ENCODE measurements around the gene CACHD1.
"Not testable (repeated sequence)": the region's sequence is repeated elsewhere in the genome, so short reads cannot be mapped to it uniquely, and the experiment has no call there.

The CACHD1 gene

DNA sequence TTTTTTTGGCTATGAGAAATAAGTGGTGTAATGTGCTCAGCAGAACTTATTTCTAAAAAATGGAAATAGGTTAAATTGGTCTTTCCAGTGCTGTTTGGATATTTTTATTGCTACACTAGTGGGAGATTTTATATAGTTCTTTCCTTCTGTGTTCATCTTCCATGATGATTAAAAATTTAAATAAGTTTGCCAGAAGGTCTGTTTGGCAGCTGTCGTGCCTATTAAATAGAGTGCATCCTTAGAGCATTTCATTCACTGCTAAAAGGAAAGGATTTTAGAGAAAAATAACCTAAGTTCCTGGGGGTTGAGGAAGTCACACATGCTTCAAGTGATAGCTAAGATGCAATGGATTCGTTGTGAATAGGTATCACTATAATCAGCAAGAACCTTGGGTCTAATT lies 245.3 kb downstream of the CACHD1 start:
- no peak for DNase-seq

DNA sequence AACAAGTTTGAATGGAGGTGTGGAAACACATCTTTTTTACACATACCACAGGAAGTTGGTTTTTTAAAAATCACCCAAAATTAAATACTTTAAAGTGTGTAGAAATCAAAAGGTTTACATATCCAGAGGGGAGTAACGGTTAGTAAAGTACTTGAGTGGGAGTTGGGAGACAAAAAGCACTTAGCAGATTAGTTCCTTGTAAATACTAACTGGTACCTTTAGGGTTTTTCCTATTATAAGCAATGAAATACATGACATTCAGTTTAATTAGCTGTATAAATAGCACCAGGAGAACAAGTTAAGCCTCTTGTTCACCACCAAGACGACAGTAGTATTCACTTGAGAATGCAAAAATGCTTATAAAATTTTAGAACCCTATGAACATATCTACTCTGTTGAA lies 251.2 kb downstream of the CACHD1 start:
- no peak for DNase-seq

DNA sequence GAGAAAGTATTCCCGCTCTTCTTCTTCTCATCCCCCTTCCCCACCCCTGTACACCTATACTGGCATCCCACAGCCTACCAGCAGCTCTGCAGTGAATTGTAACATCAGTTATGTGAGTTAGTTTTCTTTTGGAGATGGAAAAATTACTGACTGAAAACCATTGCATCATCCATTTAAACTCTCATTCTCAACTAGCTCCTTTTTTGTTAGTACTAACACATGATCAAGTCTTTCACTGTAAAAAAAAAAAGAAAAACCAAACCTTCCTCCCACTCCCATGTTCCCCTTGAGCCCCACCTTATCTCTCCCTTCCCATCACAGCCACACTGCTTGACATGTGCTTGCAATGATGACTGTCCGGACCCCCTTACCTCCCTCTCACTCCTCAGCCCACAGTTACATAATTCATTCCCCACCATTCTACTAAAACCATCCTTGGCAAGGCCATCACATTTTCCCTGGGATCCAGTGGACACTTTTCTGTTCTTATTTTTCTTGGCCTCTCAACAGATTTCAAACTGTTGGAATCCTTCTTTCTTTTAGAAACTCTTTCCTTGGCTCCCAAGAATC lies 251.7 kb downstream of the CACHD1 start:
- no peak for DNase-seq

GRCh38 chr1:64727861-64728260 lies 257.9 kb downstream of the CACHD1 start:
- DNase-seq: no peak

- no peak for DNase-seq
Measured at GRCh38 chr1:64733581-64734286, 263.8 kb downstream of the CACHD1 start.

- DNase-seq: no peak
Measured at GRCh38 chr1:64734287-64734652, 264.3 kb downstream of the CACHD1 start.

DNA sequence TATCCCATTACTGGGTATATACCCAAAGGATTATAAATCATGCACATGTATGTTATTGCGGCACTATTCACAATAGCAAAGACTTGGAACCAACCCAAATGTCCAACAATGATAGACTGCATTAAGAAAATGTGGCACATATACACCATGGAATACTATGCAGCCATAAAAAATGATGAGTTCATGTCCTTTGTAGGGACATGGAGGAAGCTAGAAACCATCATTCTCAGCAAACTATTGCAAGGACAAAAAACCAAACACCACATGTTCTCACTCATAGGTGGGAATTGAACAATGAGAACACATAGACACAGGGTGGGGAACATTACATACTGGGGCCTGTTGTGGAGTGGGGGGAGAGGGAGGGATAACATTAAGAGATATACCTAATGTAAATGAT lies 270.8 kb downstream of the CACHD1 start:
- not testable (repeated sequence) for DNase-seq
